CD4-positive, alpha-beta T cell treated with Interleukin-6 at 100 ng/mL for 8 hours (primary cell): ENCODE results near the gene ANKRD13A.
"Not testable (repeated sequence)": the region's sequence is repeated elsewhere in the genome, so short reads cannot be mapped to it uniquely, and the experiment has no call there.

ENCODE experiments used
- DNase-seq: peaks from one replicate; pipeline ENCODE4 v3.0.0-alpha.2; 2020; ENCODE audit warnings: mixed read lengths, low spot score

Gene ANKRD13A

GRCh38 chr12:109983432-109984142 is 15.6 kb upstream of the ANKRD13A start:
- no peak for DNase-seq

- not testable (repeated sequence) for DNase-seq
These were observed 13.0 kb upstream of the ANKRD13A start for GRCh38 chr12:109986236-109986635.

- DNase-seq = no peak
These were observed 11.6 kb upstream of the ANKRD13A start for GRCh38 chr12:109987615-109988014.

- no peak for DNase-seq
These were observed 11.0 kb upstream of the ANKRD13A start for GRCh38 chr12:109988274-109988673.

GRCh38 chr12:109988903-109989302 is 10.3 kb upstream of the ANKRD13A start:
- no peak for DNase-seq

- DNase-seq = no peak
These were observed 9.8 kb upstream of the ANKRD13A start for GRCh38 chr12:109989380-109989779.

GRCh38 chr12:109991586-109991985 is 7.6 kb upstream of the ANKRD13A start:
- DNase-seq = no peak

GRCh38 chr12:109993091-109993490 is 6.1 kb upstream of the ANKRD13A start:
- no peak for DNase-seq

GRCh38 chr12:109994401-109995175 is 4.6 kb upstream of the ANKRD13A start:
- peak; percentile 25 for DNase-seq

- DNase-seq = no peak
These were observed 3.9 kb upstream of the ANKRD13A start for GRCh38 chr12:109995361-109995685.

- peak; percentile 95 for DNase-seq
These were observed 3.3 kb upstream of the ANKRD13A start, which contains the start of gene GIT2 for GRCh38 chr12:109995686-109996482. Gene GIT2 (minus strand): TSS chr12:109996368. CDS start chr12:109996224, 144 bp downstream.

- no peak for DNase-seq
These were observed 2.8 kb upstream of the ANKRD13A start for GRCh38 chr12:109996483-109996853.

- DNase-seq = no peak
These were observed 1.8 kb upstream of the ANKRD13A start for GRCh38 chr12:109997393-109997792.

- no peak for DNase-seq
These were observed 858 bp upstream of the ANKRD13A start for GRCh38 chr12:109998241-109998903.

GRCh38 chr12:109999649-109999971 is 380 bp downstream of the ANKRD13A start:
- DNase-seq = no peak

GRCh38 chr12:109999983-110000505 is 814 bp downstream of the ANKRD13A start:
- no peak for DNase-seq

GRCh38 chr12:110001596-110001995 is 2.4 kb downstream of the ANKRD13A start:
- no peak for DNase-seq

GRCh38 chr12:110002676-110003515 is 3.7 kb downstream of the ANKRD13A start:
- DNase-seq = no peak

- no peak for DNase-seq
These were observed 5.4 kb downstream of the ANKRD13A start for GRCh38 chr12:110004598-110004997.

- peak; percentile 29 for DNase-seq
These were observed 6.2 kb downstream of the ANKRD13A start for GRCh38 chr12:110005319-110005973.

GRCh38 chr12:110006115-110006514 is 6.9 kb downstream of the ANKRD13A start:
- no peak for DNase-seq
